HG02973 (cell line): Measurements from ENCODE around the gene RPL9.
A peak's percentile ranks its signal among the peaks of the same experiment; 100 is the strongest.

Experiments used
- ATAC-seq: cut with Tn5 transposase; IDR thresholded peaks from one replicate; pipeline ENCODE4 v1.9.1; 2021; ENCODE audit warnings: moderate library complexity; ENCODE audit not compliant: unreplicated experiment

RPL9 gene

DNA sequence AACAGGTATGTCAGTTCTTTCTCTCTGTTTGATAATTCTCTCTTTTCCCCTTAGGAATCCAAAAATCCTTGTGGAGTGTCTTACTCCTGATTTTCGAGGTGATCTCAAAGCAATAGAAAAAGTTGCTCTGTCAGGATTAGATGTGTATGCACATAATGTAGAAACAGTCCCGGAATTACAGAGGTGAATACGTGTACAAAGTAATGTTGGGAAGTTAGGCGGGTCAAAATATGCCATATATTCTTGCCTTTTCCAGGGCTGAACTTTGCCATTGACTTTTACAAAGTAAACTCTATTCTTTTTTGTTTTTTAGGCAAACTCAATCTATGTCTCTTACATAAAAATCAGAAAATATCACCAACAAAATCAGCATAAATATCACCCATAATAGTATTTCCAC is 8.7 kb upstream of the RPL9 start:
- ATAC-seq, result no peak

DNA sequence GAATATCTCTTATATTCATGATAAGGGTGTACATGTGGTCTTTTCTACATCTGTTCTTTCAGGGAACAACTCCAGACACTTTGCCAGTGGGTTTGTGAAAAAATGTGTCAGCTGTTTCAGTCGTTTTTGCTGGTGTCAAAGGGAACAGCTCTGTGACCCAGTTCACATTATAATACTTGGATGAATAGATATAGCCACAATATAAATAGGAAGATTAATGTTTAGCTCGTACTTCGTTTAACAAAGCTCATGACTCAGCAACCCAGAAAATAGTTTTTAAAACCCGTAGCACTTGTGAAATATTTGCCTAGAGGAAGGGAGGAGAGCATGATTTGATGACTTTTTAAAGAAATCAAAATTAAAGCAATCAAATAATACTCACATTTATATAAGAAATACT is 8.0 kb upstream of the RPL9 start:
- no peak for ATAC-seq

DNA sequence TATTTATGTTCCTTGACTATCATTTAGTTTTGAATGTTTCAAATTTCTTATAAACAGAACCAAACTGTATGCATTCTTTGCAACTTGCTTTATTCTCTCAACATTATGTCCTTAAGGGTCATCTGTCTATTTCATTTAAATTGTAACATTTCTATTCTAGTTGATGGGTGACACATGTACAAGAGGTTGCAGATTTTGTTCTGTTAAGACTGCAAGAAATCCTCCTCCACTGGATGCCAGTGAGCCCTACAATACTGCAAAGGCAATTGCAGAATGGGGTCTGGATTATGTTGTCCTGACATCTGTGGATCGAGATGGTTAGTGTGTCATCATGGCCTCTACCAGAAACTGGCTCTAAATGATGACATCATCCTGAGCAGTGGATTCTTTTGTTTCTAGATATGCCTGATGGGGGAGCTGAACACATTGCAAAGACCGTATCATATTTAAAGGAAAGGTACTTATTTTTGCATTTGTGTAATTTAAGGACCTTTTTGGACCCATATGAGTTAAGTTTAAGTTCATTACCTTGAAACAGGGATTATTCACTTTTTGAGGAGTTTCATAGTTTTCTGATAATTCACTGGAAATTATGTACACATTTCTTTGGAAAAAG is 6.3 kb upstream of the RPL9 start:
- ATAC-seq, result no peak

DNA sequence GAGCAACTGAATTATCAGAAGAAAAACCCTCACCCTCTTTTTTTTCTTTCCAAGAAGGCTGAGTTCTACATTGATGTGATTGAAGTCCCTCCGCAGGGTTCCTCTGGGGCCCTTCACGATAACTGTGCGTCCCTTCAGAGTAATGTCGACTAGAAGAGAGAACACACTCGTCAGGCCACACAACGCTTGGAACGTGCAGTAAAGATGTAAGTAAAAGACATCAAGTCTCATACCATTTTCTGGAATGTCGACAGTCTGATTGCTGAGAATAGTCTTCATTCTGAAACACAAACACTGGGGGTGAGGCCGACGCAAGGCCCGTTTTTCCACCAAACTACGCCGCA is 589 bp downstream of the RPL9 start:
- ATAC-seq, result peak; percentile 1

DNA sequence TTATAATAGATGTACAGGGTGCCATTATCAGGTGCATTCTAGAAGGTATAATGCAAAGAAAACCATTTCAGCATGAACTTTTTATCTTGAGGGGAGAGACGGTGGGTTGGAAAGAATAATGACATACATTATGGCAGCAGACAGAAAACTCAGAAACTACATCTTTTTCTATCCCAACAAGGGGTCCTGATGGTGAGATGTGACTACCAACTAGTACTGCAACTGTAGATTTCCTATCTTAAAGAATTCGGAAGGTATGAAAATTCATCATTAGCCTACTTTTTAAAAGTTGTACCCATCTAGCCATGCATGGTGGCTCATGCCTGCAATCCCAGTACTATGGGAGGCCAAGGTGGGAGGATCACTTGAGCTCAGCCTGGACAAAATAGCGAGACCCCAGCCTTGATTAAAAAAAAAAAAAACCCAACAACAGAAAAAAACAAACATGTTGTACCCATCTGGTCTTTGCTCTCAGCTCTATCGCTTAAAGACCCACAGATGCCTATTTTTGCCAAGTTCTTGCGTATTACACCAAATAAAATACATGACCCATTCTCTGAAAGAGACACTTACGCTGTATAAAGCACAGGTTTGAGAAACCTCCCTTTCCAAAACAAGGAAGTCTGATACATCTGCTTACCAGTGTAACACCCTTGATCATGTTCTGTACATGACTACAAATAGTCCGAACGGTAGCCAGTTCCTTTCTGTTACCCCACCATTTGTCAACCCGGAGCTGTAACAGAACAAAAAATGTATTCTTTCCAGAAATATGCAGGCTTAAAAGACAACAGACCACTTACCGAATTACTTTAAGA is 1.6 kb downstream of the RPL9 start:
- ATAC-seq, result no peak

DNA sequence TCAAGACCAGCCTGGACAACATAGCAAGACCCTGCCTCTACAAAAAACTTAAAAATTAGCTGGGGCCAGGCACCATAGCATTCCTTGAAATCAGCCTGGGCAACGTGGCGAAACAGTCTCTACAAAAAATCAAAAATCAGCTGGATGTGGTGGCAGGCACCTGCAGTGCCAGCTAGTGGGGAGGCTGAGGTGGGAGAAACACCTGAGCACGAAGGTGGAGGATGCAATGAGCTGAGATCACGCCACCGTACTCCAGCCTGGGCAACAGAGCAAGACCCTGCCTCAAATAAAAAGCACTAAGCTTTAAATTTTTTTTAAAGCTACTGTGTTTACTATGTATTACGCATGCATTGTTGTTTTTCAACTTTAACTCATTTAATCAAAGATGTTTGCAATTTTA is 3.2 kb downstream of the RPL9 start:
- ATAC-seq, result no peak

DNA sequence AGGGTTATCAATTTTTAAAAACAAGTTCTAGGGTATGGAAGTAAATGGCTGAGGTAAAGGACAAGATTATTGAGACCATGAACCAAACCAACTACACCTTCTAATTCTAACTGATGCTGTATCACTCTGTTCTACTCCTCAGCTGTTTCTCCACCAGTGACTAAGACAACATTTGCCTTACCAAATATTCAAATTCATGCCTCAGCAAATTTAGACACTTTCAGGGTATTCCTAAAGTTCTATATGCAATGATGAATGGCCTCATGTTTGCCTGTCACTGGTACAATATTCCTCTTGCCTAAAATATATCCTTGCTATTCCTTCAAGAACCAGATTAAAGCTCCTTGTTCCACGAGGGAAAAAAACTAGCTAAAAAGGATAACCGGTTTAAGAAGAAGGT is 5.0 kb downstream of the RPL9 start:
- no peak for ATAC-seq

DNA sequence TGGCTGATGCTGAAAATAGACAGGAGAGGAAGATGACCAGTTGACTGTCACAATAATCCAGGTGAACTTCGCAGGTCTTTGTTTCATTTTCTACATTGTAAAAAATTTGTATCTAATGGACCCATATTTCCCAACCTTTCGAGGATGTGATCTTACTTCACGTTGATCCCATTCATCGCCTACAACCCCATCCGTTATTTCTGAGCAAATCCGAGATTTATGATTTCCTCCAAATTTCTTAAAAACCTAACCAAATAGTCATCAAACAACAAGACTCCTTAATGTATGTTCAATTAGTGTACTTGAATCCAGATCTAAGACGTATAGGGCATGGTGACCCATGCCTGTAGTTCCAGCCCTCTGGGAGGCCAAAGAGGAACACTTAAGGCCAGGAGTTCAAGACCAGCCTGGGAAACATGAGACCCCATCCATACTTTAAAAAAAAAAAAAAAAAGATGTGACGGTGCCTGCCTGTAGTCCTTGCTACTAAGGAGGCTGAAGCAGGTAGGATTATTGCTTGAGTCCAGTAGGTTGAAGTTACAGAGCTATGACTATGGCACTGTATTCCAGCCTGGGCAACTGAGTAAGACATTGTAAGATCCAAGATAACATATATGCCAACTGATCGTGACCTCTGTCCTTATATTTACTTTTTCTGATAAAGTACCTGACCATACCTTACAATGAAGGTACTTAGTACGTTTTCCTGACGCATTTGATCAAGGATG is 5.7 kb downstream of the RPL9 start:
- ATAC-seq, result no peak

DNA sequence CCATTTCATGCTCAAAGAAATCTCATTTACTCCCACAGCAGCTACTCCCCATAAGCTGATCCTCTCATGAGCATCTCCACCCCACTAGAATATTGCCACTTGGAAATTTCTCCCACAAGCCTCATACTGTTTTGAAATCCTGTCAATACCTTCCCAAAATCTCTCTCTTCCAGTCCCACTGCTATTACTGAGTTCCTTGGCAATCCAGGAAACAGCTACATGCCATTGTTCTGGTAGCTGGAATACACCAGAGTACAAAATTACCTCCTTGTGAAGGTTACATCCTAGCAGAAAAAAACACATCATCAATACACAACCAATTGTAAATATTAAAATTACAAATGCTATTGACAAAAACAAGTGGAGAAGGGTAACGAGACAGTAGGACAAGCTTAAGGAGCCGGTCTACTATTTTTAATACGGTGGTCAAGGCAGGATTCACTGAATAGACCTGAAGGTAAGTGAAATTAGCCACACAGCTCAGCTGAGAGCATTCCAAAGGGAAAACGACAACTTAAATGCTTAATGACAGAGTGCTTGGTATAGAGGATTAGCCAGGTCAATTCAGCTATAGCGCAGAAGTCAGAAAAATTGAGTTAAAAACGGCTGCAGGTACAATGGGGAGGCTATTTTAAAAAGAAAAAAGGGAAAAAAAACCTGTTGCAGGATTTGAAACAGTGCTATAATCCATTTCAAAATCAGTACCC is 6.4 kb downstream of the RPL9 start:
- ATAC-seq, result no peak

DNA sequence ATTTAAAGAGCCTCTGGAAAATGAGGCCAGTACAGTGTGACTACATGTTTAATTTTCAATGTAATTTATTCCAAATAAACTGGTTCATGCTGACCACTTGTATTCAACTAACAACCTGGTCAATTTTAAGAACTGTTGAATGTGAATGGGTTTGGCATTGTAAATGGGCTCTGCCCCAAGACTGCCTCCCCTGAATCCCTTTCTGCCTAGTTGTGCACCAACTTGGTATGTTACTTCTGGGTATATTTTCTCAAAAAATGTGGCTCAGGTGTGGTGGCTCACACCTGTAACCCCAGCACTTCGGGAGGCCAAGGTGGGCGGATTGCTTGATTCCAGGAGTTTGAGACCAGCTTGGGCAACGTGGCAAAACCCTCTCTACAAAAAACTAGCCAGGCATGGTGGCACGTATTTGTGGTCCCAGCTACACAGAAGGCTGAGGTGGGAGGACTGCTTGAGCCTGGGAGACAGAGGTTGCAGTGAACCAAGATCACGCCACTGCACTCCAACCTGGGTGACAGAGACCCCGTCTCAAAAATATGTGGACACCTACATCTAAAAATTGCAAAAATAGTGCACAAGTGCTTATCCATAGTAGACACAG is 7.2 kb downstream of the RPL9 start:
- no peak for ATAC-seq

DNA sequence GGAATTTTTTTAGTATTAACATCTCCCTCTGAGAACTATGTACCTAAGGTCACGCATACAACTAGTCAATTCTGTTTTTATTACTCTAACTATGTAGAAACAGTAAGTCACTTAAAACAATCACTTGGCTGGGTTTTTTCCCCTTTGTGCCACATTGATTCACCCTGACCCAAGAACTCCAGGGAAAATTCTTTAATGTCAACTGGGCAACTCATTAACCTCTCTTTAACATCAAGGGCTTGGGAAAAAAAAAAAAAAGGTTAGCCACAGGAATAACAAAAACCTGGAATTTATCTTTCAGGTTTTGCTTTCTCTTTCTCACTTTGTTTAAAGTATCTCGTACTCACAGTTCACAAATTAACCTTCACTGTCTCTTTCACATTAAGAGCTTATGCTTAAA is 8.1 kb downstream of the RPL9 start:
- ATAC-seq, result no peak

DNA sequence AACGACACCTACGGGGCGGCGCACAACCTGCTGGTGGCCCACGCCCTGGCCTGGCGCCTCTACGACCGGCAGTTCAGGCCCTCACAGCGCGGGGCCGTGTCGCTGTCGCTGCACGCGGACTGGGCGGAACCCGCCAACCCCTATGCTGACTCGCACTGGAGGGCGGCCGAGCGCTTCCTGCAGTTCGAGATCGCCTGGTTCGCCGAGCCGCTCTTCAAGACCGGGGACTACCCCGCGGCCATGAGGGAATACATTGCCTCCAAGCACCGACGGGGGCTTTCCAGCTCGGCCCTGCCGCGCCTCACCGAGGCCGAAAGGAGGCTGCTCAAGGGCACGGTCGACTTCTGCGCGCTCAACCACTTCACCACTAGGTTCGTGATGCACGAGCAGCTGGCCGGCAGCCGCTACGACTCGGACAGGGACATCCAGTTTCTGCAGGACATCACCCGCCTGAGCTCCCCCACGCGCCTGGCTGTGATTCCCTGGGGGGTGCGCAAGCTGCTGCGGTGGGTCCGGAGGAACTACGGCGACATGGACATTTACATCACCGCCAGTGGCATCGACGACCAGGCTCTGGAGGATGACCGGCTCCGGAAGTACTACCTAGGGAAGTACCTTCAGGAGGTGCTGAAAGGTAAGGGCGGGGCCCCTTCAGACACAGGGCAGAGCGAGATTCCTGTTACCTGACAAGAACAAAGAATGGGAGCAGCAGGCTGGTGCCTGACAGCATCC is 11.7 kb downstream of the RPL9 start:
- ATAC-seq, result peak; percentile 73

DNA sequence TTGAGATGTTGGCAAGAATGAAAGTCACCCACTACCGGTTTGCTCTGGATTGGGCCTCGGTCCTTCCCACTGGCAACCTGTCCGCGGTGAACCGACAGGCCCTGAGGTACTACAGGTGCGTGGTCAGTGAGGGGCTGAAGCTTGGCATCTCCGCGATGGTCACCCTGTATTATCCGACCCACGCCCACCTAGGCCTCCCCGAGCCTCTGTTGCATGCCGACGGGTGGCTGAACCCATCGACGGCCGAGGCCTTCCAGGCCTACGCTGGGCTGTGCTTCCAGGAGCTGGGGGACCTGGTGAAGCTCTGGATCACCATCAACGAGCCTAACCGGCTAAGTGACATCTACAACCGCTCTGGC is 12.3 kb downstream of the RPL9 start:
- no peak for ATAC-seq

DNA sequence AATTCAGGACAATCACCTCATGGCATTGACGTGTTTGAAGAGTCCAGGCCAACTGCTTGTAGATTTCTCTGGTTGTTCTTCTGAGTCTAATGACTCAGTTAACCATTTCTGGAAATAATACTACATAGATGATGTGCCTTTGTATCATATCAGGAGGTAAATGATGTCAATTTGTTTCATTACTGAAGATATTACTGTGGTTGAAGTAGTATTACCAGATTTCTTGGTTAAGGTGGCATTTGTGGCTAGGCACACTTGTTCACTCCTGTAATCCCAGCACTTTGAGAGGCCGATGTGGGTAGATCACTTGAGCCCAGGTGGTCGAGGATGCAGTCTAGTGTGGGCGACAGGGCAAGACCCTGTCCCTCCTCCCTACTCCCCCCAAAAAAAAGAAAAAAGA is 15.7 kb downstream of the RPL9 start:
- ATAC-seq, result no peak

DNA sequence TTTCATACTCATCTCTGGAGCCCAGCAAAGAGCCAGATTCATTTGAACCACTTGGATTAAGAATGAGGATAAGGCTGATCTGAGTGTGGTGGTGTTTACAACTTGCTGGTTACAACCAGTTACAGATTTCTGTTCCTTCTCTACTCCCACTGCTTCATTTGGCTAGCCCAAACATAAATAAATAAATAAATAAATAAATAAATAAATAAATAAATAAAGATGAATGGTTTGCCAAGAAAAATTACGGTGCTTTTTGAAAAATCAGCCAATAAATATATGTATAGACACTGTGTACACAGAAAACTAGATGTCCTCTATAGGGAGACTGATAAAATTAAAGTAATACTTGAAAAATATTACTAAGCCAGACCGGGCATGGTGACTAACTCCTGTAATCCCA is 17.1 kb downstream of the RPL9 start:
- ATAC-seq, result no peak

DNA sequence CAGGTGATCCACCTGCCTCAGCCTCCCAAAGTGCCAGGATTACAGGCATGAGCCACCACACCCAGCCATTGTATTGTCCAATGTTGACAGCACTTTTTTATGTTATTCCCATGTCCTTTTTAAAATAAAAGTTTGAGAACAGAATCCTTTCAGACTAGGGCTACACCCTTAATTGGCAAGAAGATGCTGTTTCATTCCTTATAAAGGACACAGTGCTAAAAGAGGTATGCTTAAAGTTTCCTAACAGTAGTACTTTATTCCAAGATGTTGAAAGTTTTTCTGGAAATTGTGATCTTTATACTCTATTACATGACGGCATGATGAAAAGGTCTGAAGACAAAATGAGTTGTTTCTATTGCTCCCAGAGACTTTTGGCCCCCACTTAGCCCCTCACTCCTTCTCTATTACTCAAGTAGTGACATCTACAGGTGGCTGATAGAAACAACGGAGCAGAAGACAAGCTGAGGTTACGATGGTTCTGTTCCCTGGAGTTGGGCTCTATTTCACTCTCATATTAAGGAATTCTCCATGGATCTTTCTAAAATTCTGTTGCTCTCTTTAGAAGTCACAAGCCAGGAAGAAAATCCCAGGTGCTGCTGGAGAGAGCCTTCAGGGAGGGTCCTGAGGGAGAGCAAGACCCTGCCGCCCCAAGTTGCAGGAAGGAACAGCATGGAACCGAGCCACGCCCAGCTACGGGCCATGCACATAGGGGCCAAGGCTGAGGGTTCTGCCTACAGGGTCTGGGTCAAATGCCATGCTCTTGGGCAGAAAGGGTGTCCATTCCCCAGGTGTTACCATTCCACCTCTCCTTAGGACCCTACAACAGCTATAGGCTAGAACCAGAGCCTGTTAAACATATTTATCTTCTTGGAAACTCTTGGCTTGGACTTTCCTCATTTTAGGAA is 22.8 kb downstream of the RPL9 start:
- ATAC-seq, result no peak

DNA sequence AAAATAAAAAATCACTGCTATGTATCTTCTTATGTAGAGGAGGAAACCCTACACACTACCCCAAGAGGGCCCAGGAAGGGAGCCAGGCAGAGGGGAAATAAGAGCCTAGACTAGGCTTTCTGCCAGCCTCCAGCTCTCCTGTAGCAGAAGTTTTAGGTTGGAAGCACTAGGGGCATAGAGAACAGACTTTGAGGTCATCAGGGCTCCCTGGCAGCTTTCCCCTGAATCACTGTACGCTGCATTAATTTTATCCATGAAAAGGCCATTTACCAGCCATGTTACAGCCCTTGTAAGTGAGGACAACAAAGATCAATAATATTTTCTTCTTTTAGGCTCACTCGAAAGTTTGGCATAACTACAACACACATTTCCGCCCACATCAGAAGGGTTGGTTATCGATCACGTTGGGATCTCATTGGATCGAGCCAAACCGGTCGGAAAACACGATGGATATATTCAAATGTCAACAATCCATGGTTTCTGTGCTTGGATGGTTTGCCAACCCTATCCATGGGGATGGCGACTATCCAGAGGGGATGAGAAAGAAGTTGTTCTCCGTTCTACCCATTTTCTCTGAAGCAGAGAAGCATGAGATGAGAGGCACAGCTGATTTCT is 24.7 kb downstream of the RPL9 start:
- no peak for ATAC-seq

DNA sequence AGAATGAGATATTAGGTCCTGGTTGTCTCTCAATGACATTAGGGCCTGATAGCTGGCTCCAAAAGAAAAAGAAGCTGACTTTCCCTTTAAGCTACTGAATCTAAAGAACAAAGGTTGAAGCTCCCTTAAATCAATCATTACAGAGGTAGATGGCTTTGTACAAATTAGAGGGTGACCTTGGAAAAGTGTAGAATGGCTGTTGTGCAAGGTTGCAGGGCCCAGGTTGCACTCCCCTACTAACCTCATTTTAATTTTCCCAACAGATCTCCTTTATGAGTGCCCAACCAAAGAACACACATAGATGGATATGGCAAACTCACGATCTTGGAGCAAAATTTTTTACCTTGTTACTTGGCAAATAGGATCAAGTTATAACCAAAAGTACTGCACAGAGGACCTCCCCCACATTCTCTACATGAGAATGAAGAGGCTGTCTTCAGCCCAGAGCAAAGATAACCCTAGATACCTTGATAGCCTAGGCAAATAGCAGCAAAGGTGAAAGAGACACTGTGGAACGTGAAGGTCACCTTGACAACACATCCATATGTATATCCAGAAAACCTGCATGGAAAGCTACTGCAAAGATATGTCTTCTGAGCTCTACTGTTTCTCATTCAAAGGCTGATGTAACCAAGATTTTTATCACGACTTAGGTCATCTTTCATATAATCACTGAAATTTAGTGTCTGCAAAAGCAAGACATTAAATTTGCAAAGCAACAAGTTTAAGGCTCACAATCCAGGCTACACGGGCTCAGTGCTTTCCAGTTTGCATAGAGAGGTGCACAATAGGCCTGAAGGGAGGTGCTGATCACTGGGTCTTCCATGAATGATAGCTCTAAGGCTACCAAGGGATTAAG is 29.0 kb downstream of the RPL9 start:
- no peak for ATAC-seq
